H9 (cell line): ENCODE data around the gene SOX14. TPM values are rescaled to one million over a fixed set of nuclear protein-coding genes. Genes with fewer than 3 reads are reported as not detected.

Source experiments
- DNase-seq: peaks from one replicate; pipeline ENCODE4 v3.0.0-alpha.2; 2017
- H2AFZ ChIP-seq: one replicate; pipeline ENCODE4 v1.6.1; 2013; ENCODE audit warnings: mild to moderate bottlenecking, low read length, control low read depth, moderate library complexity
- H2AK5ac ChIP-seq: 2 replicates; pipeline ENCODE4 v1.6.1; 2013; ENCODE audit warnings: low read length, control low read depth, mixed read lengths; ENCODE audit not compliant: insufficient read length
- H2BK120ac ChIP-seq: one replicate; pipeline ENCODE4 v1.6.1; 2013; ENCODE audit warnings: low read depth, mild to moderate bottlenecking, low read length, control low read depth, inconsistent platforms; ENCODE audit not compliant: poor library complexity, severe bottlenecking
- H2BK12ac ChIP-seq: 2 replicates; pipeline ENCODE4 v1.6.1; 2013; ENCODE audit warnings: low read length, control low read depth, mixed read lengths, low read depth; ENCODE audit not compliant: insufficient read length
- H2BK15ac ChIP-seq: 2 replicates; pipeline ENCODE4 v1.6.1; 2013; ENCODE audit warnings: low read depth, low read length, control low read depth
- H2BK20ac ChIP-seq: one replicate; pipeline ENCODE4 v1.6.1; 2013; ENCODE audit warnings: low read depth, mild to moderate bottlenecking, low read length, control low read depth, inconsistent platforms; ENCODE audit not compliant: poor library complexity, severe bottlenecking
- H2BK5ac ChIP-seq: 2 replicates; pipeline ENCODE4 v1.6.1; 2013; ENCODE audit warnings: low read length, control low read depth, mixed read lengths; ENCODE audit not compliant: insufficient read length
- H3K14ac ChIP-seq: 2 replicates; pipeline ENCODE4 v1.6.1; 2013; ENCODE audit warnings: low read length, control low read depth; ENCODE audit not compliant: insufficient read depth
- H3K18ac ChIP-seq: 2 replicates; pipeline ENCODE4 v1.6.1; 2013; ENCODE audit warnings: low read depth, mild to moderate bottlenecking, mixed read lengths, low read length, control low read depth; ENCODE audit not compliant: insufficient read length
- H3K23ac ChIP-seq: 2 replicates; pipeline ENCODE4 v1.6.1; 2013; ENCODE audit warnings: low read length, control low read depth, mixed read lengths, low read depth; ENCODE audit not compliant: insufficient read length
- H3K23me2 ChIP-seq: 2 replicates; pipeline ENCODE4 v1.6.1; 2013; ENCODE audit warnings: low read depth, mild to moderate bottlenecking, mixed read lengths, low read length, control low read depth; ENCODE audit not compliant: insufficient read length, poor library complexity, severe bottlenecking
- H3K27ac ChIP-seq: 2 replicates; pipeline ENCODE4 v1.5.1; 2013; ENCODE audit warnings: low read length, control low read depth, mixed read lengths, low read depth; ENCODE audit not compliant: insufficient read length
- H3K27me3 ChIP-seq: 2 replicates; pipeline ENCODE4 v1.6.1; 2013; ENCODE audit warnings: low read length, control low read depth, inconsistent platforms; ENCODE audit not compliant: insufficient read depth
- H3K4ac ChIP-seq: 2 replicates; pipeline ENCODE4 v1.6.1; 2013; ENCODE audit warnings: low read depth, mild to moderate bottlenecking, control low read depth, inconsistent platforms, low read length, moderate library complexity
- H3K4me1 ChIP-seq: 2 replicates; pipeline ENCODE4 v1.6.1; 2013; ENCODE audit warnings: low read length, control low read depth, inconsistent platforms; ENCODE audit not compliant: insufficient read depth
- H3K4me2 ChIP-seq: 2 replicates; pipeline ENCODE4 v1.6.1; 2013; ENCODE audit warnings: low read length, control low read depth, mixed read lengths; ENCODE audit not compliant: insufficient read length, insufficient read depth
- H3K56ac ChIP-seq: 2 replicates; pipeline ENCODE4 v1.6.1; 2013; ENCODE audit warnings: low read depth, mild to moderate bottlenecking, mixed read lengths, low read length, control low read depth; ENCODE audit not compliant: insufficient read length
- H3K79me1 ChIP-seq: 2 replicates; pipeline ENCODE4 v1.6.1; 2013; ENCODE audit warnings: low read depth, mild to moderate bottlenecking, moderate library complexity, low read length, control low read depth, inconsistent platforms; ENCODE audit not compliant: insufficient read depth, poor library complexity, severe bottlenecking
- H3K79me2 ChIP-seq: 2 replicates; pipeline ENCODE4 v1.6.1; 2013; ENCODE audit warnings: low read length, control low read depth, inconsistent platforms; ENCODE audit not compliant: insufficient read depth
- H3K9ac ChIP-seq: 2 replicates; pipeline ENCODE4 v1.6.1; 2013; ENCODE audit warnings: low read length, control low read depth, mixed read lengths; ENCODE audit not compliant: insufficient read length; ENCODE audit errors: extremely low read depth
- H3K9me3 ChIP-seq: one replicate; pipeline ENCODE4 v1.6.1; 2013; ENCODE audit warnings: low read depth, low read length, inconsistent platforms; ENCODE audit not compliant: control insufficient read depth
- H3T11ph ChIP-seq: one replicate; pipeline ENCODE4 v1.6.1; 2013; ENCODE audit warnings: mild to moderate bottlenecking, low read length, control low read depth, inconsistent platforms
- H4K20me1 ChIP-seq: one replicate; pipeline ENCODE4 v1.6.1; 2013; ENCODE audit not compliant: control insufficient read depth, insufficient read length, insufficient read depth
- H4K5ac ChIP-seq: 2 replicates; pipeline ENCODE4 v1.6.1; 2013; ENCODE audit warnings: low read depth, mild to moderate bottlenecking, mixed read lengths, low read length, control low read depth; ENCODE audit not compliant: insufficient read length
- H4K8ac ChIP-seq: replicated peaks from 2 replicates; pipeline ENCODE4 v1.6.1; 2013; ENCODE audit warnings: low read length, control low read depth, mixed read lengths, low read depth; ENCODE audit not compliant: insufficient read length
- H4K91ac ChIP-seq: 2 replicates; pipeline ENCODE4 v1.6.1; 2013; ENCODE audit warnings: low read depth, mild to moderate bottlenecking, moderate library complexity, mixed read lengths, low read length, control low read depth; ENCODE audit not compliant: insufficient read length
- H3K27ac Mint-ChIP-seq, 3 experiments: 2 replicates in 2 of 3; 3 replicates in 1 of 3; pipeline ENCODE4 v1.8.0; 2020 to 2021; ENCODE audit warnings: mixed read lengths in 3 of 3, mild to moderate bottlenecking in 1 of 3, moderate library complexity in 1 of 3
- H3K27me3 Mint-ChIP-seq: 2 replicates; pipeline ENCODE4 v1.8.0; 2021; ENCODE audit warnings: low read depth, mild to moderate bottlenecking, moderate library complexity, mixed read lengths
- H3K36me3 Mint-ChIP-seq, 3 experiments: 2 replicates in 2 of 3; 3 replicates in 1 of 3; pipeline ENCODE4 v1.8.0; 2020 to 2021; ENCODE audit warnings: low read depth in 3 of 3, mixed read lengths in 3 of 3; ENCODE audit not compliant: insufficient read depth in 1 of 3
- H3K4me1 Mint-ChIP-seq, 2 experiments: 2 replicates each; pipeline ENCODE4 v1.8.0; 2020; ENCODE audit warnings: mixed read lengths in 2 of 2
- H3K4me3 Mint-ChIP-seq, 2 experiments: 2 replicates in 1 of 2; 3 replicates in 1 of 2; pipeline ENCODE4 v1.8.0; 2020 to 2021; ENCODE audit warnings: mild to moderate bottlenecking in 2 of 2, mixed read lengths in 2 of 2, moderate library complexity in 1 of 2
- H3K9me3 Mint-ChIP-seq, 2 experiments: 2 replicates in 1 of 2; 3 replicates in 1 of 2; pipeline ENCODE4 v1.8.0; 2020; ENCODE audit warnings: mild to moderate bottlenecking in 2 of 2, mixed read lengths in 2 of 2, moderate library complexity in 1 of 2
- CTCF ChIP-seq: fragments of 200-600 bp; sonication (generic); conservative IDR thresholded peaks from 3 replicates; pipeline ENCODE4 v1.8.0; 2021; ENCODE audit warnings: antibody characterized with exemption, mild to moderate bottlenecking
- total RNA-seq: library from RNA; stranded (reverse); gene quantifications from 2 replicates; pipeline ENCODE4 v1.2.1, GENCODE V29; 2021

SOX14 gene
- total RNA-seq, 1 experiment from 2014 or later, result 0.57 TPM

- Histone ChIP-seq H3K4ac (no peak overlapping the region), H3K9ac (no peak overlapping the region), H3K9me3 (no peaks in the 10 kb centered on the region), H2AK5ac (no peak overlapping the region), H3K79me1 (no peaks in the 10 kb centered on the region), H2BK20ac (no peak overlapping the region), H2BK120ac (no peak overlapping the region), H3K23ac (no peak overlapping the region), H3K4me1 (no peaks in the 10 kb centered on the region), H2BK5ac (no peak overlapping the region), H3K23me2 (no peaks in the 10 kb centered on the region), H3K14ac (no peak overlapping the region), H4K5ac (no peak overlapping the region), H2BK12ac (no peak overlapping the region), H3K4me2 (no peak overlapping the region), H3K27me3 (no peaks in the 10 kb centered on the region), H3K18ac (no peak overlapping the region), H3K27ac (no peak overlapping the region), H2BK15ac (no peak overlapping the region), H3K56ac (no peak overlapping the region), H3T11ph (no peak overlapping the region), H4K20me1 (no peaks in the 10 kb centered on the region), H4K8ac (no peak overlapping the region), H3K79me2 (no peaks in the 10 kb centered on the region), H4K91ac (no peak overlapping the region), H2AFZ (no peak overlapping the region)
- Mint-ChIP-seq H3K4me1 (peaks cover 0 to under 1% of the 10 kb centered on the region in 2 experiments; a peak in 3 of 4 replicates), H3K27ac (no peak overlapping the region), H3K27me3 (peaks cover 2% of the 10 kb centered on the region), H3K36me3 (peaks cover 0 to 4% (median 0%) of the 10 kb centered on the region in 3 experiments; a peak in 2 of 7 replicates), H3K9me3 (peaks cover 10 to 12% of the 10 kb centered on the region in 2 experiments), H3K4me3 (no peak overlapping the region)
- no peak for TF ChIP-seq CTCF
- DNase-seq, result no peak
These were observed 25.4 kb upstream of the SOX14 start for GRCh38 chr3:137738710-137739109.
